ENCODE results near the gene ZNF710.

The ZNF710 gene

GRCh38 chr15:90039996-90040395 lies 38.9 kb downstream of the ZNF710 start:
- no peak for DNase-seq (ENCODE audit: low spot score)

- no peak for DNase-seq (ENCODE audit: low spot score)
Observed at GRCh38 chr15:90040618-90041017, 39.5 kb downstream of the ZNF710 start.

- no peak for DNase-seq (ENCODE audit: low spot score)
Observed at GRCh38 chr15:90042356-90042755, 41.2 kb downstream of the ZNF710 start.

- DNase-seq (ENCODE audit: low spot score), result no peak
Observed at GRCh38 chr15:90042766-90043529, 41.8 kb downstream of the ZNF710 start.

GRCh38 chr15:90043530-90044010 lies 42.4 kb downstream of the ZNF710 start:
- no peak for DNase-seq (ENCODE audit: low spot score)

GRCh38 chr15:90044191-90044590 lies 43.1 kb downstream of the ZNF710 start:
- DNase-seq (ENCODE audit: low spot score), result no peak

- no peak for DNase-seq (ENCODE audit: low spot score)
Observed at GRCh38 chr15:90044916-90045371, 43.8 kb downstream of the ZNF710 start.

- no peak for DNase-seq (ENCODE audit: low spot score)
Observed at GRCh38 chr15:90046289-90046688, 45.2 kb downstream of the ZNF710 start.

- no peak for DNase-seq (ENCODE audit: low spot score)
Observed at GRCh38 chr15:90046911-90047392, 45.8 kb downstream of the ZNF710 start.

- DNase-seq (ENCODE audit: low spot score), result no peak
Observed at GRCh38 chr15:90047956-90048575, 46.9 kb downstream of the ZNF710 start.

- no peak for DNase-seq (ENCODE audit: low spot score)
Observed at GRCh38 chr15:90049030-90049429, 47.9 kb downstream of the ZNF710 start.

- no peak for DNase-seq (ENCODE audit: low spot score)
Observed at GRCh38 chr15:90049666-90050604, 48.8 kb downstream of the ZNF710 start.

- DNase-seq (ENCODE audit: low spot score), result no peak
Observed at GRCh38 chr15:90051874-90052273, 50.8 kb downstream of the ZNF710 start.

- DNase-seq (ENCODE audit: low spot score), result no peak
Observed at GRCh38 chr15:90053685-90054466, 52.8 kb downstream of the ZNF710 start.

GRCh38 chr15:90054618-90055097 lies 53.5 kb downstream of the ZNF710 start:
- DNase-seq (ENCODE audit: low spot score), result no peak

- no peak for DNase-seq (ENCODE audit: low spot score)
Observed at GRCh38 chr15:90055182-90055581, 54.1 kb downstream of the ZNF710 start.

- DNase-seq (ENCODE audit: low spot score), result no peak
Observed at GRCh38 chr15:90056529-90056928, 55.4 kb downstream of the ZNF710 start.

- no peak for DNase-seq (ENCODE audit: low spot score)
Observed at GRCh38 chr15:90058308-90058707, 57.2 kb downstream of the ZNF710 start.

GRCh38 chr15:90058775-90059174 lies 57.7 kb downstream of the ZNF710 start:
- no peak for DNase-seq (ENCODE audit: low spot score)

- DNase-seq (ENCODE audit: low spot score), result peak; percentile 66
Observed at GRCh38 chr15:90059208-90059985, 58.3 kb downstream of the ZNF710 start.
